CD14-positive monocyte (primary cell): ENCODE data around the gene RAPH1. TPM values are rescaled to one million over a fixed set of nuclear protein-coding genes. Genes with fewer than 3 reads are reported as not detected.

ENCODE experiments used
- DNase-seq, 3 donors: peaks; one replicate each; pipeline ENCODE4 v3.0.0-alpha.2; 2011 to 2022
- H2AFZ ChIP-seq: 2 replicates; pipeline ENCODE4 v1.6.0; 2012; ENCODE audit warnings: mild to moderate bottlenecking, low read depth, low read length, inconsistent platforms; ENCODE audit not compliant: insufficient read depth, poor library complexity, severe bottlenecking
- H3K27ac ChIP-seq, 2 donors: 1 replicate in 1 of 2; 2 replicates in 1 of 2; pipeline ENCODE4 v1.5.1; 2012 to 2013; ENCODE audit warnings: low read length in 2 of 2, control low read depth in 1 of 2, inconsistent platforms in 1 of 2, low read depth in 1 of 2, mild to moderate bottlenecking in 1 of 2
- H3K27me3 ChIP-seq, 2 donors: one replicate each; pipeline versions ENCODE4 v1.6.0 to v1.6.1; 2011 to 2013; ENCODE audit warnings: low read length in 2 of 2; ENCODE audit not compliant: control insufficient read depth in 2 of 2, insufficient read depth in 2 of 2
- H3K36me3 ChIP-seq, 2 donors: replicated peaks in 1 of 2; 1 replicate in 1 of 2; 2 replicates in 1 of 2; pipeline versions ENCODE4 v1.5.1 to v1.6.1; 2012 to 2013; ENCODE audit warnings: low read length in 2 of 2, control low read depth in 1 of 2, inconsistent platforms in 1 of 2, mild to moderate bottlenecking in 1 of 2; ENCODE audit not compliant: insufficient read depth in 2 of 2, control insufficient read depth in 1 of 2
- H3K4me1 ChIP-seq, 2 donors: 1 replicate in 1 of 2; 2 replicates in 1 of 2; pipeline versions ENCODE4 v1.5.1 to v1.6.1; 2012 to 2013; ENCODE audit warnings: low read length in 2 of 2, control low read depth in 1 of 2, inconsistent platforms in 1 of 2, mild to moderate bottlenecking in 1 of 2, moderate library complexity in 1 of 2; ENCODE audit not compliant: insufficient read depth in 2 of 2, control insufficient read depth in 1 of 2
- H3K4me2 ChIP-seq: replicated peaks from 2 replicates; pipeline ENCODE3; 2012; ENCODE audit warnings: low read length, moderate library complexity, mild to moderate bottlenecking; ENCODE audit not compliant: poor library complexity, severe bottlenecking; ENCODE audit errors: extremely low read depth
- H3K4me3 ChIP-seq, 3 experiments: fragments of 200-600 bp in 1 of 3; sonication (generic) in 1 of 3; replicated peaks in 1 of 3; 1 replicate in 2 of 3; 2 replicates in 1 of 3; pipeline ENCODE4 v1.5.1; 2011 to 2013; ENCODE audit warnings: low read length in 3 of 3, mild to moderate bottlenecking in 3 of 3, control low read depth in 2 of 3, low read depth in 2 of 3, inconsistent platforms in 1 of 3, moderate library complexity in 1 of 3
- H3K79me2 ChIP-seq: 2 replicates; pipeline ENCODE4 v1.6.0; 2012; ENCODE audit warnings: mild to moderate bottlenecking, control low read depth, inconsistent platforms, low read length, moderate library complexity; ENCODE audit not compliant: insufficient read depth
- H3K9ac ChIP-seq: 2 replicates; pipeline ENCODE4 v1.6.0; 2017; ENCODE audit warnings: low read length, mild to moderate bottlenecking; ENCODE audit not compliant: insufficient read depth, poor library complexity, severe bottlenecking
- H3K9me3 ChIP-seq, 2 donors: replicated peaks in 1 of 2; 1 replicate in 1 of 2; 2 replicates in 1 of 2; pipeline versions ENCODE4 v1.5.1 to v1.6.1; 2012 to 2013; ENCODE audit warnings: low read length in 2 of 2, control low read depth in 1 of 2; ENCODE audit not compliant: control insufficient read depth in 1 of 2, insufficient read depth in 1 of 2
- H4K20me1 ChIP-seq: 2 replicates; pipeline ENCODE4 v1.6.0; 2012; ENCODE audit warnings: mild to moderate bottlenecking, low read length, control low read depth, moderate library complexity; ENCODE audit not compliant: insufficient read depth
- H3K27ac Mint-ChIP-seq, 7 donors: one replicate each; pipeline ENCODE4 v1.8.0; 2020; ENCODE audit warnings: mild to moderate bottlenecking in 7 of 7, mixed read lengths in 7 of 7, moderate library complexity in 6 of 7, inconsistent platforms in 2 of 7
- H3K27me3 Mint-ChIP-seq, 3 donors: one replicate each; pipeline ENCODE4 v1.8.0; 2021 to 2022; ENCODE audit warnings: low read depth in 3 of 3, mild to moderate bottlenecking in 3 of 3, mixed read lengths in 3 of 3, moderate library complexity in 3 of 3, inconsistent platforms in 1 of 3
- H3K36me3 Mint-ChIP-seq, 2 donors: one replicate each; pipeline ENCODE4 v1.8.0; 2020; ENCODE audit warnings: mixed read lengths in 2 of 2, inconsistent platforms in 1 of 2, mild to moderate bottlenecking in 1 of 2
- H3K4me1 Mint-ChIP-seq: one replicate; pipeline ENCODE4 v1.8.0; 2020; ENCODE audit warnings: mild to moderate bottlenecking, mixed read lengths
- H3K4me3 Mint-ChIP-seq, 2 donors: one replicate each; pipeline ENCODE4 v1.8.0; 2020; ENCODE audit warnings: mild to moderate bottlenecking in 2 of 2, mixed read lengths in 2 of 2, moderate library complexity in 1 of 2
- H3K9me3 Mint-ChIP-seq, 7 donors: one replicate each; pipeline ENCODE4 v1.8.0; 2020 to 2022; ENCODE audit warnings: mixed read lengths in 7 of 7, mild to moderate bottlenecking in 6 of 7, moderate library complexity in 6 of 7, inconsistent platforms in 2 of 7
- CTCF ChIP-seq: fragments of 200-600 bp; IDR thresholded peaks from one replicate; pipeline ENCODE4 v1.8.0; 2022; ENCODE audit warnings: antibody characterized with exemption, mild to moderate bottlenecking
- WGBS: methylation state at CpG from one replicate; pipeline ENCODE4 v1.1.5; 2013; ENCODE audit warnings: missing lambda C conversion rate; ENCODE audit not compliant: insufficient coverage; 5-methylcytosine and 5-hydroxymethylcytosine counted together
- intact Hi-C, 2 donors: fragments of 100-400 bp; cut with micrococcal nuclease; formaldehyde crosslinking; loops; one replicate each; pipeline versions ENCODE4 v1.15.0 to v1.15.1; 2023
- polyA plus RNA-seq, 3 donors: library from polyadenylated mRNA; depleted of rRNA in 1 of 3; unstranded in 2 of 3; stranded (reverse) in 1 of 3; fragments of 300-500 nt in 2 of 3; fragments of >200 nt in 1 of 3; fragmentation: Illumina TruSeq in 2 of 3; gene quantifications; 1 replicate in 2 of 3; 2 replicates in 1 of 3; pipeline ENCODE4 v1.2.3, GENCODE V29; 2012 to 2021

The RAPH1 gene
- polyA plus RNA-seq, 3 donors, result 3.8 to 5.1 (median 4.5) TPM

DNA sequence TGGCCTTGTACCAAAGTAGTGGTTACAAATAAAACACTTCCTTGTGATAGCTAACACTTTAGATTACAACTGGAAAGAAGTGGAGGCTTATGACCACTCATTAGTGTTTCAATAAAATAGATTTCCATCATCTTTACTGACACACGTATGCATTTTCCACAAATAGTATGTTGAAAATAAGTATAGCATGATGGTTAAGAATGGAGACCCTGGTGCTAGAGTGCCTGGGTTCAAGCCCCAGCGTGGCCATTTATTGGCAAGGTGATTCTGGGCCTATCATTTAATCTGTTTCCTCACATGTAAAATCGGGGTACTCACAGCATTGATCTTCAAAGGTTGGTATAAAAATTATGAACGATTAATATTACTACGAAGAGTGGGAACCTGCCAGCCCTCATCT is 54.5 kb downstream of the RAPH1 start:
- H3K4me1 ChIP-seq, result no peaks in the 10 kb centered on the region
- DNase-seq, result no peak
- H2AFZ ChIP-seq, result no peak overlapping the region
- H3K27ac Mint-ChIP-seq, result no peak overlapping the region
- H3K9ac ChIP-seq, result no peak overlapping the region
- H3K36me3 Mint-ChIP-seq, result peaks cover 0 to 1% of the 10 kb centered on the region in 2 donors
- no peaks in the 10 kb centered on the region for H3K36me3 ChIP-seq
- H4K20me1 ChIP-seq, result no peaks in the 10 kb centered on the region
- no peak overlapping the region for H3K4me3 Mint-ChIP-seq
- no peaks in the 10 kb centered on the region for H3K9me3 ChIP-seq
- no peaks in the 10 kb centered on the region for H3K9me3 Mint-ChIP-seq
- intact Hi-C loops, result loop anchor here (5.0 kb wide), 2 partner anchors 337 to 427 kb away; no protein-coding TSS in a partner anchor
- no peaks in the 10 kb centered on the region for H3K79me2 ChIP-seq
- H3K27me3 ChIP-seq, result no peaks in the 10 kb centered on the region
- H3K27me3 Mint-ChIP-seq, result peaks cover 0 to 4% (median 3%) of the 10 kb centered on the region in 3 donors
- no peak for TF ChIP-seq CTCF
- no peak overlapping the region for H3K4me2 ChIP-seq
- H3K27ac ChIP-seq, result no peak overlapping the region
- peaks cover 2% of the 10 kb centered on the region for H3K4me1 Mint-ChIP-seq
- H3K4me3 ChIP-seq, result no peak overlapping the region
- 100% methylated on average over 1 of the region's 5 CpGs for WGBS

GRCh38 chr2:203476881-203477280 is 58.2 kb downstream of the RAPH1 start:
- H4K20me1 ChIP-seq, result no peaks in the 10 kb centered on the region
- intact Hi-C loops, result no loop called here
- H3K9me3 Mint-ChIP-seq, result no peaks in the 10 kb centered on the region
- no peak overlapping the region for H3K4me2 ChIP-seq
- H3K36me3 Mint-ChIP-seq, result no peaks in the 10 kb centered on the region
- H3K27me3 Mint-ChIP-seq, result peaks cover 0 to 6% (median 4%) of the 10 kb centered on the region in 3 donors
- no peaks in the 10 kb centered on the region for H3K4me1 Mint-ChIP-seq
- no peak overlapping the region for H3K27ac ChIP-seq
- H3K27me3 ChIP-seq, result no peaks in the 10 kb centered on the region
- no peak for DNase-seq
- no peak overlapping the region for H3K9ac ChIP-seq
- TF ChIP-seq CTCF, result no peak
- H3K4me3 Mint-ChIP-seq, result no peak overlapping the region
- H3K36me3 ChIP-seq, result no peaks in the 10 kb centered on the region
- H3K27ac Mint-ChIP-seq, result no peak overlapping the region
- H3K4me3 ChIP-seq, result no peak overlapping the region
- no peaks in the 10 kb centered on the region for H3K4me1 ChIP-seq
- WGBS, result no CpG with 5 or more reads among the region's 2 CpGs
- H2AFZ ChIP-seq, result no peak overlapping the region
- no peaks in the 10 kb centered on the region for H3K79me2 ChIP-seq
- H3K9me3 ChIP-seq, result no peaks in the 10 kb centered on the region
